Neural cell (in vitro differentiated cells): Measurements from ENCODE around the gene SEC23IP.

ENCODE experiments used
- CTCF ChIP-seq: fragments of 450-650 bp; IDR thresholded peaks from 2 replicates; pipeline ENCODE4 v1.5.1; 2014; ENCODE audit warnings: antibody characterized with exemption, mild to moderate bottlenecking, moderate library complexity; ENCODE audit not compliant: poor library complexity, severe bottlenecking
- EZH2 ChIP-seq: fragments of 200-600, 300-800 bp; shearing (Covaris generic), sonication (generic); IDR thresholded peaks from 2 replicates; pipeline ENCODE4 v1.6.1; 2014; ENCODE audit warnings: antibody characterized with exemption, low read length, borderline replicate concordance, mild to moderate bottlenecking; ENCODE audit not compliant: insufficient read depth, poor library complexity, severe bottlenecking
- POLR2AphosphoS5 ChIP-seq: IDR thresholded peaks from 2 replicates; pipeline ENCODE4 v1.6.1; 2012
- SMC3 ChIP-seq: fragments of 450-650 bp; conservative IDR thresholded peaks from 2 replicates; pipeline ENCODE4 v1.6.1; 2014; ENCODE audit warnings: antibody characterized with exemption, mild to moderate bottlenecking, moderate library complexity; ENCODE audit not compliant: poor library complexity

GRCh38 chr10:119865699-119866240 is 26.8 kb upstream of the SEC23IP start:
- TF ChIP-seq CTCF (no peak), POLR2AphosphoS5 (no peak), EZH2 (no peak), SMC3 (no peak)
